HUES64 (cell line): ENCODE data around the gene DNAH2.
A peak's percentile ranks its signal among the peaks of the same experiment; 100 is the strongest.

Experiments used
- H3K27ac ChIP-seq: 2 replicates; pipeline ENCODE4 v1.7.0; 2013; ENCODE audit warnings: low read depth, low read length, inconsistent platforms
- H3K27me3 ChIP-seq: 2 replicates; pipeline ENCODE4 v1.6.1; 2013; ENCODE audit warnings: mild to moderate bottlenecking, low read length; ENCODE audit not compliant: insufficient read depth
- H3K36me3 ChIP-seq: 2 replicates; pipeline ENCODE4 v1.6.1; 2013; ENCODE audit warnings: mild to moderate bottlenecking, low read length; ENCODE audit not compliant: insufficient read depth
- H3K4me1 ChIP-seq: 2 replicates; pipeline ENCODE4 v1.6.1; 2013; ENCODE audit warnings: mild to moderate bottlenecking, low read length, moderate library complexity; ENCODE audit not compliant: insufficient read depth
- H3K4me3 ChIP-seq: 2 replicates; pipeline ENCODE4 v1.5.1; 2013; ENCODE audit warnings: mild to moderate bottlenecking, low read length, moderate library complexity
- H3K9ac ChIP-seq: 2 replicates; pipeline ENCODE4 v1.6.1; 2013; ENCODE audit warnings: mild to moderate bottlenecking, low read depth, low read length
- H3K9me3 ChIP-seq: 2 replicates; pipeline ENCODE4 v1.6.1; 2013; ENCODE audit warnings: low read depth, low read length; ENCODE audit not compliant: insufficient read depth
- WGBS: fragments of 150-250, 120-280 bp; methylation state at CpG from one replicate; pipeline ENCODE4 v1.1.7; 2013; ENCODE audit warnings: missing lambda C conversion rate; 5-methylcytosine and 5-hydroxymethylcytosine counted together

The DNAH2 gene

DNA sequence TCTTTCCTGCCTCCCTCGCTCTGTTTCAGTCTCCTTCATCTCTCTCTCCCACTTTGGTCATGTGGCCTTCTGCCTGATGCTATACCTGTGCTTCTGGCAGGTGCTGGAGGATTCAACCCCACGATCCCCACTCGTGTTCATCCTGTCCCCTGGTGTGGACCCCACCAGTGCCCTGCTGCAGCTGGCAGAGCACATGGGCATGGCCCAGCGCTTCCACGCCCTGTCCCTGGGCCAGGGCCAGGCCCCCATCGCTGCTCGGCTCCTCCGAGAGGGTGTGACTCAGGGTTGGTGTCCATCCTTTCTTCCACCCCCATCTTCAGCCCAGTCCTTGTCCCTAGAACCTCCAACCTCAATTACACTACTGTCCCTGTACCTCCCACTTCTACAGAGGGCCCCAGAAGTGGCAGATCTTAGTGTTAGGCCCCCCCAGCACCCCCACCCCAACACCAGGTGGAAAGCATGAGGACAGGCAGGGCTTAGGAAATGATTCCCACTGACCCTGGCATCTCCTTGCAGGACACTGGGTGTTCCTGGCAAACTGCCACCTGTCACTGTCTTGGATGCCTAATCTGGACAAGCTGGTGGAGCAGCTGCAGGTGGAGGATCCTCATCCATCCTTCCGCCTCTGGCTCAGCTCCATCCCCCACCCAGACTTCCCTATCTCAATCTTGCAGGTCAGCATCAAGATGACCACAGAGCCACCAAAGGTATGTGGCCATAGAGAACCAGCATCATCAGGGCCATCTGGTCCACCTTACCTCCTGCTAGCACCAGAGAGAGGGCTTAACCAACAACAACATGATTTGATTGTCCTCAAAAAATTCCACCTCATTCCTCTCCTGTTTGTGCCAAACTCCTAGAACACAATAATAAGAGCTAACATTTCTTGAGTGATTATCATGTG lies 106.7 kb downstream of the DNAH2 start:
- Histone ChIP-seq H3K9ac (no peak overlapping the region), H3K4me3 (no peak overlapping the region), H3K9me3 (no peaks in the 10 kb centered on the region), H3K4me1 (0 out of 2 replicates have a peak, but pooled peaks cover 3% of the 10 kb centered on the region), H3K36me3 (no peaks in the 10 kb centered on the region), H3K27me3 (peaks cover 20% of the 10 kb centered on the region), H3K27ac (no peak overlapping the region)
- WGBS = 90% methylated on average over 9 of the region's 9 CpGs

DNA sequence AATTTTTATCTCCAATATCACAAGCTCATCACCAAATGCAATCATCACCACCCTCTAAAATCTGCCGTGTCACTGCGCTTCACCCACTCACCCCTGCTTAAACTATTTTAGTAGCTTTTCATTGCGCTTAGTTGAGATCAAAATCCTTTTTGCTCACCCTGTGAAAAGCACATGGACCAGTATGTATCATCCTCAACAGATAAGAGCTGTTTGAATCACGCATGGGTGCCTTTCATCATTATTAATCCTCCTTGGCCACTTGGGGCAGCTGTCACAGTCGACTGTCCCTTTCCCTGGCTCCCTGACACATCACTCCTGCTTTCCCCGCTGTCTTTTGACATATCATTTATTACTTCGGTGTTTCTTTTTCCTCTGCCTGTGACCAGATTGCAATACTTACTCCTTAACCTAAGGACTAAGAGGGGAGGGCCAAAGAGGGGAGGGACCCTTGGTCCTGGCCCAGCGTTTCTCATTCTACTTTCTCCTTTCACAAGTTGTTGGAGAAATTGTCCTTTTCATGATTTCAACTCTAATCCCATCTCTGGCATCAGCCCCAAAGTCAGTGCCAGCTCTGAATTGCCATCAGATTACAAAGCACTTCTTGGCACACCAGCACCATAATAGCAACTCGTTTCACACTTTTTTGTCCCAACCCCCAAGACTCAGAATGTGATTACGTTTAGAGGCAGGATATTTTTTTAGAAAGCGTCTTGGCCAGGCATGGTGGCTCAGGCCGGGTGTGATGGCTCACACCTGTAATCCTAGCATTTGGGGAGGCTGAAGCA lies 107.9 kb downstream of the DNAH2 start:
- 71% methylated on average over 12 of the region's 12 CpGs for WGBS
- no peaks in the 10 kb centered on the region for H3K9me3 ChIP-seq
- peaks cover 27% of the 10 kb centered on the region for H3K27me3 ChIP-seq
- H3K36me3 ChIP-seq = no peaks in the 10 kb centered on the region
- H3K4me3 ChIP-seq = no peak overlapping the region
- 0 out of 2 replicates have a peak, but pooled peaks cover 3% of the 10 kb centered on the region for H3K4me1 ChIP-seq
- H3K9ac ChIP-seq = no peak overlapping the region
- no peak overlapping the region for H3K27ac ChIP-seq

DNA sequence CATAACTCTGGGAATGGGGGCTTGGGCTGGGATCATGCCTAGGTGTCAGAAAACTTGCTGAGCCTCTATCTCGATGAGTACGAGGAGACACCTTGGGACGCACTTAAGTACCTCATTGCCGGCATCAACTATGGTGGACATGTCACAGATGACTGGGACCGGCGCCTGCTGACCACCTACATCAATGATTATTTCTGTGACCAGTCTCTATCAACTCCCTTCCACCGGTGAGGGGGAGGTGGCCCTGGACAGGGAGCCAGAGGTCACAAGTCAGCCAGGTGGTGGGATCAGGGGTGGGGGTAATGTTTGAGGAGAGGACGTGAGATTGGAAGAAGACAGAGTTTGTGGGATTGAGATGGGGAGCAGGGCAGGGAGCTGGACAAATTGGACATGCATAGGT lies 113.1 kb downstream of the DNAH2 start:
- H3K9ac ChIP-seq = no peak overlapping the region
- no peaks in the 10 kb centered on the region for H3K9me3 ChIP-seq
- no peaks in the 10 kb centered on the region for H3K36me3 ChIP-seq
- peaks cover 5% of the 10 kb centered on the region; the same call in 1 of the 2 replicates for H3K4me1 ChIP-seq
- 90% methylated on average over 8 of the region's 8 CpGs for WGBS
- H3K27me3 ChIP-seq = peaks cover 40% of the 10 kb centered on the region
- H3K27ac ChIP-seq = no peak overlapping the region
- H3K4me3 ChIP-seq = no peak overlapping the region

DNA sequence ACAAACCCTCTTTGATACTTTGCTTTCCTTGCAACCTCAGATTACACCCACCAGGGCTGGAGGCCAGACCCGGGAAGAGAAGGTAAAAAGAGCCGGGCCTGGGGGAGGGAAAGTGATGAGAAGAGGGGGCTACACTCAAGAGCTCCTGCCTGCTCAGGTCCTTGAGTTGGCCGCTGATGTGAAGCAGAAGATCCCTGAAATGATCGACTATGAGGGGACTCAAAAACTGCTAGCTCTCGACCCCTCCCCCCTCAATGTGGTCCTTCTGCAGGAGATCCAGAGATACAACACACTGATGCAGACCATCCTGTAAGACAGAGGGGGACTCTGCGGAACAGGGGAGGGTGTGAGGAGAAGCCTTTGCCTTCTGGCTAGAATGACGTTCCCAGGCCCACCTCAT lies 113.7 kb downstream of the DNAH2 start:
- H3K27me3 ChIP-seq = peaks cover 40% of the 10 kb centered on the region
- WGBS = 87% methylated on average over 7 of the region's 7 CpGs
- no peaks in the 10 kb centered on the region for H3K9me3 ChIP-seq
- no peaks in the 10 kb centered on the region for H3K36me3 ChIP-seq
- H3K27ac ChIP-seq = no peak overlapping the region
- peaks cover 5% of the 10 kb centered on the region; the same call in 1 of the 2 replicates for H3K4me1 ChIP-seq
- no peak overlapping the region for H3K4me3 ChIP-seq
- H3K9ac ChIP-seq = no peak overlapping the region

DNA sequence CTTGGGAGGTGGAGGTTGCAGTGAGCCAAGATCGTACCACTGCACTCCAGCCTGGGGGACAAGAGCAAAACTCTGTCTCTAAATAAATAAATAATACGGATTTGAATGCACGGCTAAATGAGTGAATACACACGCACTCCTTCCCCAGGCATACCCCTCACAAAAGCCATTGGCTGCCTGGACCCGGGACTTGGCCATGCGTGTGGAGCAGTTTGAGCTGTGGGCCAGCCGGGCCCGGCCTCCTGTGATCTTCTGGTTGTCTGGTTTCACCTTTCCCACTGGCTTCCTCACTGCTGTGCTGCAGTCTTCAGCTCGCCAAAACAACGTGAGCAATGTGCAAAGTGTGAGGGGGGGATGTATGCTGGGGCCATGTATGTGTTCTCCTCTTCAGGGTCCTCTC lies 114.9 kb downstream of the DNAH2 start:
- peaks cover 40% of the 10 kb centered on the region for H3K27me3 ChIP-seq
- no peak overlapping the region for H3K9ac ChIP-seq
- H3K27ac ChIP-seq = no peak overlapping the region
- H3K36me3 ChIP-seq = no peaks in the 10 kb centered on the region
- H3K4me1 ChIP-seq = peaks cover 9% of the 10 kb centered on the region
- WGBS = 83% methylated on average over 10 of the region's 10 CpGs
- H3K4me3 ChIP-seq = no peak overlapping the region
- no peaks in the 10 kb centered on the region for H3K9me3 ChIP-seq

DNA sequence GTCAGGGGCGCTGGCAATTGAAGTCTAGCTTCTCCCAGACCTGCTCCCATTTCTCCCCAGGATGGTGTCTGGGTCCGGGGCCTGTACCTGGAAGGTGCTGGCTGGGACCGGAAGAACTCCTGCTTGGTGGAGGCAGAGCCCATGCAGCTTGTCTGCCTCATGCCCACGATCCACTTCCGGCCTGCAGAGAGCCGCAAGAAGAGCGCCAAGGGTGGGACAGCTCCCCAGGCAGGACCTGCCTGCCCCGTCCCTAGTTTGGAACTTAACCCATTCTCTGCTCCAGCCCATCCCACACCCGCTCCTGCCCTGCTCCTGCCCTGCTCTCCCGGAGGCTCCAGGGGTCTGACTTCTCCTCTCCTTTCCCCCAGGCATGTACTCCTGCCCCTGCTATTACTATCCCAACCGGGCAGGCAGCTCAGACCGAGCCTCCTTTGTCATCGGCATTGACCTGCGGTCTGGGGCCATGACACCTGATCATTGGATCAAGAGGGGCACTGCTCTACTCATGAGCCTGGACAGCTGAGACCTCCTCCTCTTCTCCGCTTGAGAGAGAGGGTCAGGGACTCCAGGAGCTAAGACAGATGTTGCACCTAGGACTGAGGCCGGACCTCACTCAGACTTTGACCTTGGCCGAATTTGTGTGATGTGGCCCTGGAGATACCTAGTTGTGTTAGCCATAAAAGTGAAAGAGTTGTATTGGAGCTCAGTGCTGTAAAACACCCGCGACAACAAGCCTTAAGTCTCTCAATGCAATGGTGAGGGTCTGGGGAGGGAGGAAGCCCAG lies 115.7 kb downstream of the DNAH2 start:
- no peaks in the 10 kb centered on the region for H3K36me3 ChIP-seq
- H3K27me3 ChIP-seq = peaks cover 40% of the 10 kb centered on the region
- peaks cover 14% of the 10 kb centered on the region for H3K4me1 ChIP-seq
- 49% methylated on average over 19 of the region's 19 CpGs for WGBS
- H3K9ac ChIP-seq = no peak overlapping the region
- H3K4me3 ChIP-seq = peak overlapping the region; percentile 92
- H3K27ac ChIP-seq = no peak overlapping the region
- H3K9me3 ChIP-seq = no peaks in the 10 kb centered on the region

DNA sequence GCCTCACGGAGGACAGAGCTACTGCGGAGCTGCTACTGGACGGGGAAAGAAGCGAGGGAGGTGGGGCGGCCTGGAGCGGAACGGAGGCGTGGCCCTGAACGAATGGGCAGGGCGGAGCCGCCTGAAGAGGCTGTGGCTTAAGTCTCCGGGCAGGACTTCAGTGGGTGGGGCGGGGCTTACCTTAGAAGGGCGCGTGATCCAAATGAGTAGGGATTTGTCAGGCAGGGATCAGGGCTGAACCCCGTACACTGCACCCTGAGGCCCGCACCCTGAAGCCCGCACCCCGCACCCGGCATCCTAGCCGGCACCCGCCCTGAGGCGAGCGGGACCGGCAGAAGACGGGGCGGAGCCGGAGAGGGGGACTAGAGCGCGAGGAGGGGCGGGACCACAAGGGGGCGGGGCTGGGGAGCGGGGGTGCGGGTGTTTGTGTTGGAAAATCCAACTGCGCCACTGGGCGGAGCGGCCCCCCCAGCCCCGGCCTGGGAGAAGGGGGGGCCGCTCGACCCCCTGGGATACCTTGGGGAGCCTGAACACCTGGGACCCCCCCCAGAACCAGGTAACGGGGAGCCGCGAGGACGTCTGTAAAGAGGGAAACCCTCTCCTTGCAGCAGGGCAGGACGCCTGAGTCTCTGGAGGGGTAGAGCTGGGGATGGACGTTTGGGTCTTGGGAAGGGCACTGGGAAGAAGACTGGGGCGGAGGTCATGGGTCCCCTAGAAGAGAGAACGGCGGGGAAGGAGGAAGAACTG lies 116.4 kb downstream of the DNAH2 start, which contains the start of gene KDM6B:
TSS of gene KDM6B (plus strand) at position 423 of the 747 bp plus-strand sequence. CDS start 11,338 bp downstream, outside the sequence.
- peak within 1 kb of the TSS; percentile 21; the same call in 1 of the 2 replicates for H3K9ac ChIP-seq
- H3K27ac ChIP-seq = peak within 1 kb of the TSS; percentile 87
- peaks cover 19% of the 10 kb centered on the region for H3K4me1 ChIP-seq
- WGBS = 1% methylated on average over 49 of the region's 49 CpGs
- H3K27me3 ChIP-seq = peaks cover 44% of the 10 kb centered on the region
- H3K9me3 ChIP-seq = no peaks in the 10 kb centered on the region
- H3K4me3 ChIP-seq = peak within 1 kb of the TSS; percentile 92
- H3K36me3 ChIP-seq = no peaks in the 10 kb centered on the region

DNA sequence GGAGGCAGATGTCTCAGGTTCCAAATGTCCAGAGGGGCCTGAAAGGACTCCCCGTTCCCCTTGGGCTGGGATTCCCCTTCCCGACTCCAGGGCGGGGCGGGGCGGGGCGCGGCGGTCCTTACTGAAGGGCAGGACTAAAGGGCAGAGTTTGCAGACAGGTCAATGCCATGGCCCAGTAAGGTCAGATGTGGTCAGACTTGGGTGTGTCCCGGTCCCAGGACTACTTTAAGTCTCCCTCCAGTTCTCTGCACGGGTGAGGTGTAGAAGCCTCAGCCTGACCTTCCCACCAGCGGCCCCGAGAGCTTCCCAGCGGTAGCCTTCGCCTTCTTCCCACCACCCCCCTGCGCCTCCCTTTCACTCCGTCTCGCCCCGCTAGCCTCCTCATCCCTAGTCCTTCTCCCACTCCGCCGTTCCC lies 117.0 kb downstream of the DNAH2 start:
- under 1% methylated on average over 20 of the region's 20 CpGs for WGBS
- Histone ChIP-seq H3K27me3 (peaks cover 46% of the 10 kb centered on the region), H3K36me3 (no peaks in the 10 kb centered on the region), H3K4me3 (peak overlapping the region; percentile 92), H3K9ac (0 out of 2 replicates have a peak overlapping the region, but pooled peaks have one; percentile 21), H3K4me1 (peaks cover 20% of the 10 kb centered on the region), H3K9me3 (no peaks in the 10 kb centered on the region), H3K27ac (peak overlapping the region; percentile 87; the same call in 1 of the 2 replicates)

DNA sequence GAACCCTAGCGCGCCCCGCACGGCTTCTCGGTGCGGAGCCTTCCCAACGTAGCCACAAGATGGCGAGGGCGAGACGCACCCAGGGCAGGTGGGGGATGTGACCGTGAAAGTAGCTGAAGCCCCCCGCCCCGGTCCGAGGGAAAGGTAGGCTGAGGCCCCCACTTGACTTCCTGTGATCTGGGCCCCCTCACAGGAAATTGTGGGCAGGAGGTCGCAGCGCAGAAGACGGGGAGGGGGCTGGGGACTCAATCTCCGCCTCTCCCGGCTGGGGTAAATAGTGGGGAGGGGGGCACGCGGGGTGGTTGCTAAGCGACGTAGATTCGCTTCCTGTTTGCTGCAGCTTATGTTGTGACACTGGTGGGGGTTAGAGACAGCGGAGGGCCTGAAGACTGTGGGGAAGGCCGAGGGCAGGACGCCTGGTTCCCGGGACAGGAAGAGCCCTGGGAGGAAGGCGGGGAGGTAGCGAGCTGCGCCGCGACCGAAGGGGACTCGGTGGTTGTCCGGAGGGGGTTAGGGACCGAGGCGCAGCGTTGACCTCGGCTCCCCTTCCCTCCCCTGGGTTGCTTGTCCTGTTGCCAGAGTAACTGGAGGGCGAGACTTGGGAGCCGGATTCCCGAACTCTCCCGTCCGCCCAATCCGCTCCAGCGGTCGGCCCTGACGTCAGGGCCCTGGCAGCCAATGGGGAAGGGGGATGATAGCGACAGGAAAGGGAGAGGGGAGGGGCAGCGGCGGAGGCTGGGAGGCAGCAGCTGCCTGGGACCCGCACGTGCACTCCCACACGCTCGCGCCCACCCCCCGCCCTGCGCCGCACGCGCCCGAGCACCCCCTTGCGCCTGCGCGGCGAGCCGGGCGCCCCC lies 117.6 kb downstream of the DNAH2 start:
- peak overlapping the region; percentile 87 for H3K27ac ChIP-seq
- peak overlapping the region; percentile 92 for H3K4me3 ChIP-seq
- H3K9ac ChIP-seq = peak overlapping the region; percentile 81
- no peaks in the 10 kb centered on the region for H3K9me3 ChIP-seq
- under 1% methylated on average over 69 of the region's 69 CpGs for WGBS
- H3K36me3 ChIP-seq = no peaks in the 10 kb centered on the region
- H3K4me1 ChIP-seq = peaks cover 20% of the 10 kb centered on the region
- peaks cover 49% of the 10 kb centered on the region for H3K27me3 ChIP-seq
